Activated naive CD8-positive, alpha-beta T cell treated with anti-CD3 and anti-CD28 coated beads, Interleukin-2, amount 50 U/mL, for 24 hours (primary cell): ENCODE measurements around the gene MCC.
A peak's percentile ranks its signal among the peaks of the same experiment; 100 is the strongest.

Source experiments
- ATAC-seq: fragments of 150-1000 bp; cut with Tn5 transposase; one replicate; pipeline ENCODE4 v1.10.0; 2021
- DNase-seq: peaks from one replicate; pipeline ENCODE4 v3.0.0; 2021
- H3K27ac Mint-ChIP-seq: one replicate; pipeline ENCODE4 v1.8.0; 2021; ENCODE audit warnings: mild to moderate bottlenecking, mixed read lengths
- H3K27me3 Mint-ChIP-seq: one replicate; pipeline ENCODE4 v1.8.0; 2021; ENCODE audit warnings: mixed read lengths
- H3K36me3 Mint-ChIP-seq: one replicate; pipeline ENCODE4 v1.8.0; 2021; ENCODE audit warnings: low read depth, mixed read lengths
- H3K4me1 Mint-ChIP-seq: one replicate; pipeline ENCODE4 v1.8.0; 2021; ENCODE audit warnings: mixed read lengths
- H3K4me3 Mint-ChIP-seq: one replicate; pipeline ENCODE4 v1.8.0; 2021; ENCODE audit warnings: mild to moderate bottlenecking, moderate library complexity, mixed read lengths
- H3K9me3 Mint-ChIP-seq: one replicate; pipeline ENCODE4 v1.8.0; 2021; ENCODE audit warnings: mixed read lengths

Gene MCC

DNA sequence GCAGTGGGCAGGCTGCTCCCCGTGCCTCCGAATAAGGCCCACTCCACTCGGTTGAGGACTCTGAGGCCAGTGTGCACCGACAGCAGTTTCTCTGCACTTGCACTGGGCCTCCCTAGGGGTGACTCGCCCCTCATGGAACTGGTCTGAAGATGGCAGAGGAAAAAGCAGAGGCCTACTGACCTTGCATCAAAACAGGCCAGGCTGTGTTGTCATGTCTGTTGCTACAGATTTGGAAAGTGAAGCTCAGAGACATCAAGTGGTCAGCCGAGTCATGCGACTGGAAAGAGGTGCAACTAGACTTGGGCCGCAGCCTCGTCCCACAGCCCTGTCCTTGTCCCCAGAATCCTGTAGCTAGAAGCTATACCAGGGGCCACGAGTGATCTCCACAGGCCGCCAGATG lies 433.4 kb downstream of the MCC start:
- Mint-ChIP-seq H3K36me3 (no peaks in the 10 kb centered on the region), H3K27me3 (no peaks in the 10 kb centered on the region), H3K27ac (no peak overlapping the region), H3K4me1 (peaks cover 12% of the 10 kb centered on the region), H3K4me3 (no peak overlapping the region), H3K9me3 (no peaks in the 10 kb centered on the region)
- DNase-seq (no peak), ATAC-seq (no peak)

DNA sequence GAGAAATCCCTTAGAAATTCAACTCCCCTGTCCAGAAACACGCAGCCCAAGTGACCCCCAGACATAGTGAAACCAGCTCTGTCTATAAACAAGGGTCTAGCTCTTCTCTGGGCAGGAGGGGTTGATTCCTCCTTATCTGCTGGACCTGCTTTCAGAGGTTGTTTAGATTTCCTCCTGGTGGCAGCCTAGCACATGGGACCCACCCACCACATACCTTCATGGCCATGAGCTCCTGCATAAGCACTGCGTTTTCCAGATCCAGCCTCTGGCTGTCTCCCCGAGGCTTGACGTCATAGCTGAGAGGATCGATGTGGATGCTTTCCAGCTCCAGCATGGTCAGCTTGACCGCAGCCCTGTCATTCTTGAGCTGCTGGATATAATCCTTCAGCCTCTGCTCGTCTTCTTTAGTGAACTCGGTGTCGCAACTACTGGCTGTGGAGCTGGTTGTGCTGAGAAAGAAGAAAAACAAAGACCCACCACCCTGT lies 434.7 kb downstream of the MCC start:
- Mint-ChIP-seq H3K27me3 (no peaks in the 10 kb centered on the region), H3K9me3 (no peaks in the 10 kb centered on the region), H3K4me1 (peaks cover 5% of the 10 kb centered on the region), H3K4me3 (no peak overlapping the region), H3K27ac (no peak overlapping the region), H3K36me3 (no peaks in the 10 kb centered on the region)
- no peak for ATAC-seq
- no peak for DNase-seq

DNA sequence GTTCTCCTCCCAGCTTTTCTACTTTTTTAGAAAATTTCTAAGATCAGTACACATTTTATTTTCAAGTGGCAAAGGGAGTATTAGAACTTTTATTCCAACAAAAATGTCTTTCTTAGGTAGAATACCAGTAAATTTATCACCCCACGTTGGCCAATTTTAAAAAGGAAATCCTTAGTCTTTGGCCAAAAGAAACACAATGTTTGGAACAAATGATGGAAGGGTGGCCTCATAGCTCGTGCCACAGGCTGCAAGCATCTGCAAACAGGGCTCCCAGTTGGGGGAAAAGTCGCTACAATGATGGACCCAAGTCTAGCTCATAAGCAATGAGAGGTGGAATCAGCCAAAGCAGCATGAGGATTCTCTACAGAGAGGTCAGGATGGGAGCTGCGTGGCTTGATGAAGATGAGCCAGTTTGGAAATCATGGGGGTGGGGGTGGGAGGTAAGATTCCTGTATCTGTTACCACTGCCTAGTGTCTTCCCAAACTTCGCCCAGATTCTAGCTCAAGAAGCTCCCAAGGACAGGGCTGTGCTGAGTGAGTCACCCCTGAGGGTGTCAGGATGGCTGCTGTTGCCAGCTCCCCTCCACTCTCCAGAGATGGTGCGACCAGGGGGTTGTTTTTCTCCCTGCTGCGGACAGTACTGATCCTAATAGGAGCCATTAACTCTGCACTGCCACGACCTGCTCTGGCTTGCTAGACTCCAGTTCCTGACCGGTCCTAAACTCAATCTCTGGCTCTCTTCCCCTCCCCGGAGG lies 436.0 kb downstream of the MCC start:
- DNase-seq (no peak), ATAC-seq (no peak)
- Mint-ChIP-seq H3K27ac (no peak overlapping the region), H3K27me3 (no peaks in the 10 kb centered on the region), H3K4me1 (peaks cover 5% of the 10 kb centered on the region), H3K9me3 (no peaks in the 10 kb centered on the region), H3K36me3 (no peaks in the 10 kb centered on the region), H3K4me3 (no peak overlapping the region)

DNA sequence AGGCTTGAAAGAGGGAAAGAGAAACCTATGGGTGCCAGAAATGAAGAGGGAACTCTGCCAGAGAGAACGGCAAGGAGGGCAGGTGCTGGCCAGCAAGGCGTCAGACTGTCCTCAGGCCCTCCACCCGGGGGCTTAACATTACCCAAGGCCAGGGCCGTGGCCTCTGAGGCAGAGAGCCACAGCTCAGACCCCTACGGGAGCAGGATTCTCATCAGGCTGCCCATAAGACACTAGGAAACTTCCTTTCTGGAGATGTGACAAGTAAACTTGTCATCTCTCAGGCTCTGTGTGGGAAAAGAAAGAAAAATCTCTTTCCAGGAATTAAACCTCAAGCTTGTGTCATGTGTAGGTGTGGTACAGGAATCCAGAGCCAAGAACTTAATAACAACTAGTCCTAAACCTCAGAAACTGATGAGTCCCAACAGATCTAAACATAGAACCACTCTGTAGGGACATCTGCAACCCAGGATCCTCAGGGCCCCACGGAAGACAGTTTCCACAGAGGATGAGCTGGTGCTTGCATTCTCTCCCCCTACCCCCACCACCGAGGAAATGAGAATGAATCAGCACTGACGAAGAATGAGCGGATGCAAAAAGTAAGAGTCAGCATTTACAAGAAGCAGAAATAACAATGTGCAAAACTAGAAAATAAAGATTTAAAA lies 437.4 kb downstream of the MCC start:
- no peaks in the 10 kb centered on the region for H3K27me3 Mint-ChIP-seq
- peaks cover 5% of the 10 kb centered on the region for H3K4me1 Mint-ChIP-seq
- H3K9me3 Mint-ChIP-seq = no peaks in the 10 kb centered on the region
- ATAC-seq (peak; percentile 33), DNase-seq (no peak)
- H3K27ac Mint-ChIP-seq = peak overlapping the region; percentile 7
- no peaks in the 10 kb centered on the region for H3K36me3 Mint-ChIP-seq
- H3K4me3 Mint-ChIP-seq = no peak overlapping the region

DNA sequence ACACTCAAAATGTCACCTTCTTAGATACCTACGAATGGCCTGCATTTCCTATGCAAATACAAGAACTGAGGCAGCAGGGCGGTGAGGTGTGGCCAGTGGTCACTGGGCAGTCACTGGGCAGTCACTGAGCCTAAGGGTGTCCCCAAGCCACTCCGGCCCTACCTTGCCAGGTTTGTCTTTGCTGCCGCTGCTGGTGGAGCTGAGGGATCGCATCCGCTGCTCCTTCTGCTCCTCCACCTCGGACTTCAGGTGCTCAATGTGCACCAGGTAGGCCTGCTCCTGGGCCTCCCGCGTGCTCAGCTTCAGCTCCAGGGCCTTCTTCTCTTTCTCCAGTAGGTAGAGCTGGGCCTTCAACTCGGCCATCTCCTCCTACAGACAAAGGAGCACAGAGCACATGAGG lies 439.3 kb downstream of the MCC start:
- Mint-ChIP-seq H3K4me1 (peaks cover 5% of the 10 kb centered on the region), H3K9me3 (no peaks in the 10 kb centered on the region), H3K4me3 (no peak overlapping the region), H3K36me3 (no peaks in the 10 kb centered on the region), H3K27me3 (no peaks in the 10 kb centered on the region), H3K27ac (no peak overlapping the region)
- ATAC-seq = no peak
- DNase-seq = no peak

DNA sequence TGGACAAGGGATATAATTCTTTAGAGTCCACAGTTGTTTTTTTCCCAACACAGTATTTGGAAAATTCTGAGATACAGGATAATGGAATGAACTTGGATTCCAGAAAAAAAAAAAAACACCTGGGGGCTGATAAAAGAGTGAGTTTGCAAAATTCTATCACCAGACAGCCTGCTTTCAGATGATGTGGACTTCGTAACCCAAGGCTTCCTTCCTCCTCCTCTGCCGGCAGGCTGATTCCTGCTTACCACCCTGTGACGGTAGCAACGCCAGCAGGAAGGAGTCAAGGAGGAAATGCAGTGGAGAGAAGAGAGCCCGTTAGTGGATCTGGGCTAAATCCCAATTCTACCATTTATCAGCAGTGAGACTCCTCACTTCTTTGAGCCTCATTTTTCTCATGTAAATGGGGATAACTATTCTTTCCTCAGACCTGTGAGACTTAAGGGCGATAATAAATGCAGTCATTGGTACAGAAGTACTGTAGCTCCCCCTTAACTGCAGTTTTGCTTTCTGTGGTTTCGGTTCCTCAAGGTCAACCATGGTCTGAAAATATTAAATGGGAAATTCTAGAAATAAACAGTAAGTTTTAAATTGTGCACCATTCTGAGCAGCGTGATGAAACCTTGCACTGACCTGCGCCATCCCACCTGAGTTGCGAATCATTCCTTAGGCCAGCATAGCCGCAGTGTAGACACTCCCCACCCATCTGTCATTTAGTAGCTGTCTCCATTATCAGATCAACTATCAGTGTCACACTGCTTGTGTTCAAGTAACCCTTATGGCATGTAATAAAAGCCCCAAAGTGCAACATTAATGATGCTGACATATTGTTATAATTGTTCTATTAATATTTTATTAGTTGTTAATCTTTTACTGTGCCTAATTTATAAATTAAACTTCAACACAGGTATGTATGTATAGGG lies 440.3 kb downstream of the MCC start:
- Mint-ChIP-seq H3K4me3 (no peak overlapping the region), H3K27me3 (no peaks in the 10 kb centered on the region), H3K4me1 (peaks cover 5% of the 10 kb centered on the region), H3K9me3 (no peaks in the 10 kb centered on the region), H3K27ac (no peak overlapping the region), H3K36me3 (no peaks in the 10 kb centered on the region)
- DNase-seq (no peak), ATAC-seq (no peak)

DNA sequence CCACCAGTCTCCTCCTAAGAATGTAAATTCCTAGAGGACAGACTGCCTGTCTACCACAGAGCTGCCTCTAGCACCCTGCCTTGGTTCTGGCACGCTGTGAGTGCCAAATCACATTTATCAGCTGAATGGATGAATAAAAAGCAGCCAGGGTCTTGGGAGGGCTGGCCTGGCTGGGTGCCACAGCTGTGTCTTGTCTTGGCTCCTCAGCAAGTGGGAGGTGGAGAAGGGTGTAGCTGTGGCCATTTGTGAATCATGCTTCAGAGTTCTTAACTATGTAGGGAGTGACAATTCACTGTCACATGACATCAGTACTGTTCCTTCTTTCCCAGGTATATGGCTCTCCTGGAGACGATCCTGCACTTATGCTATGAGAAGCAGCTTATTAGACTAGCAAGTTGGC lies 441.0 kb downstream of the MCC start:
- no peak overlapping the region for H3K27ac Mint-ChIP-seq
- no peak for DNase-seq
- H3K27me3 Mint-ChIP-seq = no peaks in the 10 kb centered on the region
- peaks cover 5% of the 10 kb centered on the region for H3K4me1 Mint-ChIP-seq
- H3K4me3 Mint-ChIP-seq = no peak overlapping the region
- no peaks in the 10 kb centered on the region for H3K9me3 Mint-ChIP-seq
- no peaks in the 10 kb centered on the region for H3K36me3 Mint-ChIP-seq
- ATAC-seq = no peak

DNA sequence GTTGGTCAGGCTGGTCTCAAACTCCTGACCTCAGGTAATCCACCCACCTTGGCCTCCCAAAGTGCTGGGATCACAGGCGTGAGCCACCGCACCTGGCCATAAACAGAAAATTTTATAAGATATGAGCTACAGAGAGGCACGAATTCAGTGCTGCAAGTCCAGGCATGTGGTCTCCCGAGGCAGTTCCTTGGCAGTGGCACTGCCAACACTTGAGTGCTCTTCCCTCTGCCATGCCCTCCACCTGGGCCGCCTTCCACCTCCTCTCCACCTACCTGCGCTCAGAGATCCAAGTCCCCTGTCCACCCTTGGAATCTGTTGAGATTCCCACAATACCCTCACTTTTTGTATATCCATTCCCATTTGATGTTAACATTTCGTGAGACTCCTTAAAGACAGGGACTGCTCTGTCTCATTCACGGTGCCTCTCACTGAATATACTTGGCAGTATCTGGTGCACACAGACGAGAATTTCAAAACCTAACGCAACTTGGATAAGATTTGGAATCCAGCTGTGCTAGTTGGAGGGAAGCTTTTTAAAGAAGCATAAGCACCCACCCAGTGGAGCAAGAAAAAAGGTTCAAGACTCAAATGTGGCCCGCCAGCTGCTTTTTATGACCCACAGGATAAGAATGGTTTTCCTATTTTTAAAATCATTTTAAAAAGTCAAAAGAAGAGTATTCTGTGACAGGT lies 443.3 kb downstream of the MCC start:
- H3K36me3 Mint-ChIP-seq = no peaks in the 10 kb centered on the region
- no peaks in the 10 kb centered on the region for H3K27me3 Mint-ChIP-seq
- no peaks in the 10 kb centered on the region for H3K4me1 Mint-ChIP-seq
- no peak overlapping the region for H3K4me3 Mint-ChIP-seq
- DNase-seq (no peak), ATAC-seq (no peak)
- no peak overlapping the region for H3K27ac Mint-ChIP-seq
- no peaks in the 10 kb centered on the region for H3K9me3 Mint-ChIP-seq

DNA sequence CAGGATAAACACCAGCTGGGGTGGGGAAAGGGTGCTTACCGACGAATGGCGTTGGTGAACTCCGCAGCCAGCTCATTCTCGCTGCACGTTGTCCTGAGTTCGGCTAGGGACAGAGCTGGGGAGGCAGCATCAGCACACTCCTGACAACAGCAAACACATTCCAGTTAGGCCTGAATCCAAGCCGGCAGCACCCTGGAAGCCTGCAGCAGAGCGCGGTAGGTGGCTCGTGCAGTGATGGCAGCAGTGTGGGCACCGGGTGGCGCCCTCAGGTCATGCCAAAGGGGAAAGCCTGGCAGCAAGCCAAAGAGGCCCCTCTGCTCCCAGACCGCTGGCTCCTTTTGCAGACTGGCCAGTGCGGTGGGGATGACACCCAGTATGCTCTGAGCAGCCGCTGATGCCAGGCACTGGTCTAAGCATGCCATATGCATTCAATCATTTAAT lies 444.7 kb downstream of the MCC start:
- peak; percentile 46 for DNase-seq
- Mint-ChIP-seq H3K27me3 (no peaks in the 10 kb centered on the region), H3K4me1 (no peaks in the 10 kb centered on the region), H3K9me3 (no peaks in the 10 kb centered on the region), H3K27ac (no peak overlapping the region), H3K36me3 (no peaks in the 10 kb centered on the region), H3K4me3 (no peak overlapping the region)
- ATAC-seq = no peak

DNA sequence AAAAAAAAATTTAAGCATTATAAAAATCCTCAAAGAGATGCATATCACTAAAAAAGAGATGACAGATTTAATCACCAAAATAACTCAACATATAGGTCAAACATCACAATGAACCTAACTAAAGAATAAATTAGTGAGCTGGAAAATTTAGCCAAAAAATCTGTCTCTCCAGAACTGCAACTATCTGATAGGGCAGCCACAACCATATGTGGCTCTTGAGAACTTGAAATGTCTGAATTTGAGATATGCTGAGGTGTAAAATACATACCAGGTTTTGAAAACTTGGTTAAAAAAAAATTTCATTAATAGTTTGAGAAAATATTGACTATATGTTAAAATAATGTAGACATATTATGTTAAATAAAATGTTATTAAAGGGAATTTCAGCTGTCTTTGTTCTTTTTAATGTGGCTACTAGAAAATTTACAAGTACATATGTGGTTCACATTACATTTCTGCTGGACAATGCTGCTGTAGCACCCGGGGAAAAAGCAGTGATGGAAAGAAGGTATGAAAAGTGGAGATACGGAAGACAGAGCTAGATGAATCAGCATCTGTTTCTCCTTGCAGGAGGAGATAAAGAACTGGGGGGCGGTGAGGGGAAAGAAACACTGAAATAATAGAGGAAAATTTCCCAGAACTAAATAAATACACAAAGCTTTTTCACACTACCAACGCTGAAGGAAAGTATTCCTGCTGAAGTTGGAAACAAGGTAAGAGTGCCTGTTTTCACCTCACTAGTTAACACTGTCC lies 445.6 kb downstream of the MCC start:
- DNase-seq (no peak), ATAC-seq (no peak)
- Mint-ChIP-seq H3K36me3 (no peaks in the 10 kb centered on the region), H3K9me3 (no peaks in the 10 kb centered on the region), H3K4me3 (no peak overlapping the region), H3K27me3 (no peaks in the 10 kb centered on the region), H3K27ac (no peak overlapping the region), H3K4me1 (no peaks in the 10 kb centered on the region)

DNA sequence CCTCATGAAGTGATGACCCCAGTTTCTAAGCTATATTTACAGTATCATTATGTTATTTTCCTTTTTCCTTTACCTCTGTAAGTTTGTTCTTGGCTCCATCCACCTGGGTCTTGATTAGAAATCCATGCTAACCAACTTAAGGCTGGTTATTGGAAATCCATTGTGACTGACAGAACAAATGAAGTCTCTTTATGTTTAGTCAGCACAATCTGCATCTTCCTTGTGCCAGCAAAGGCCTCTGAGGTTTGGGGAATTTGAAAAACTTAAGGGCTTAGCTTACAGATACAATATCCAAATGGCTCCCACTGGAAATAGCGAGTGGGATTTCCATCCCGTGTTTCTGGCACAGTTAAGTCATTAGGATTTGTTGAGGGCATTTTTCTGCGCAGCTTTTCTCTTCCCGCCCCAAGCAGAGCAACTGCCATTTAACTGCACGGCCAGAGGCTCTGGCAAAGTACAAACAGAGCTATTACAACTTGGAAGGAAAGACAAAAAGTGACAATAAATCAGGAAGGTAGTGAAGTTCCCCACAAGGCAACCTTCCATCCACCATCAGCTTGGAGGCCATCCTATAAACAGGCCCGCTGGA lies 447.5 kb downstream of the MCC start:
- no peak overlapping the region for H3K27ac Mint-ChIP-seq
- H3K4me3 Mint-ChIP-seq = no peak overlapping the region
- no peak for ATAC-seq
- no peaks in the 10 kb centered on the region for H3K4me1 Mint-ChIP-seq
- no peaks in the 10 kb centered on the region for H3K36me3 Mint-ChIP-seq
- no peaks in the 10 kb centered on the region for H3K27me3 Mint-ChIP-seq
- DNase-seq = no peak
- H3K9me3 Mint-ChIP-seq = no peaks in the 10 kb centered on the region

DNA sequence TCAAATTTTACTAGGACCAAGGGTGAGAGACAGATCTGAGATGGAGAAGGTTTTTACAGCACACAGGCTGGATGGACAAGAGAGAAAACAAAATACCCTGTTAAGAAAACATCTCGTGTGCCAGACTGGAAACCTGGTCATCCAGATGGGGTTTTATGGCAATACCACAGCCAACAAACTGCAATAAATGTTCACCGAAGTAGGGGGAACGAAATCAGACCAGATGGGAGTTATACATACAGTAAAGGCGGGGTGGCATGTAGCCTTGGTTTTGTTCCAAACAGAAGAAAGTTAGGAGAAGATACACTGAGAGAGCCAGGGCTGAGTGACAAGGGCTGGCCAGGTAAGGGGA lies 448.3 kb downstream of the MCC start:
- Mint-ChIP-seq H3K27me3 (no peaks in the 10 kb centered on the region), H3K4me1 (peaks cover under 1% of the 10 kb centered on the region), H3K9me3 (no peaks in the 10 kb centered on the region), H3K27ac (no peak overlapping the region), H3K36me3 (no peaks in the 10 kb centered on the region), H3K4me3 (no peak overlapping the region)
- DNase-seq (no peak), ATAC-seq (no peak)

DNA sequence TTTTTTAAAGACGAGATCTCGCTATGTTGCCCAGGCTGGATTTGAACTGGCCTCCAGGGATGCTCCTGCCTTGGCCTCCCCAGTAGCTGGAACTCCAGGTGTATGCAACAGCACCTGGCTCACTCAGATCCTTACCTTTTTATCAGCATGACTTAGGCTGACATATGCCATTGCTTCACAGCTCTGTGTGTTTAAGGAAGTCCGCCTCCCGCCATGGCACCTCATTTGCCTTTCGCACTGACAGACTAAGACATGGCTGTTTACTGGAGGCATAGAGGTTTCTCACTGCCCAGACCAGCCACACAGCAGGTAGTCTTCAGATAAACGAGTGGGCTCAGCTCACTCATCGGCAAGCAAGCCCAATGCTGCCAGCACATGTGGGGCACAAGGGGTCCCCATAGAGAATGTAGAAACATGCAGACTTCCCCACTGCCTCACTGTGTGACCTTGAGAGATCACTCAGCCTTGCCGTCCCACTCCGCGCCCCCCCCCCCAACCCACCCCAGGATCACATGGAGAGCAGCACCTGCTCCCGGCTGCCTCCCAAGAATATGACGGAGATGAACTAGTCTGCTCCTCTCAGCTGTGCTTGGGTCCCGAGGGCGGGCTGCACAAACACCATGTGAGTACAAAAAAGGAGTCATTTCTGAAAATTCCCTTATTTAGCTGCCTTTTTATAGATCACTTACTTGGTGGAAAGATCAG lies 448.9 kb downstream of the MCC start:
- Mint-ChIP-seq H3K27me3 (no peaks in the 10 kb centered on the region), H3K4me1 (peaks cover 2% of the 10 kb centered on the region), H3K36me3 (no peaks in the 10 kb centered on the region), H3K27ac (no peak overlapping the region), H3K4me3 (no peak overlapping the region), H3K9me3 (no peaks in the 10 kb centered on the region)
- DNase-seq (no peak), ATAC-seq (no peak)
